Endothelial cell of umbilical vein (primary cell): ENCODE data around the gene ANKRD23. TPM values are rescaled to one million over a fixed set of nuclear protein-coding genes. Genes with fewer than 3 reads are reported as not detected.

Experiments used
- BruUV-seq: library from RNA; stranded (reverse); fragments of 400-500 nt; replicated peaks from 2 replicates; lab custom pipeline; 2021; lab: Mats Ljungman, UMichigan
- CTCF ChIA-PET: fragments of 300-600, 350-600 bp; sonication (Branson Sonifier 250); formaldehyde crosslinking; loops from one replicate; lab custom pipeline; 2021; ENCODE audit warnings: antibody characterized with exemption, inconsistent platforms; lab: Charles Lee
- POLR2A ChIA-PET: fragments of 300-600, 350-600 bp; sonication (Branson Sonifier 250); formaldehyde crosslinking; loops from one replicate; lab custom pipeline; 2021; ENCODE audit warnings: antibody characterized with exemption, inconsistent platforms; lab: Charles Lee
- DNase-seq: peaks from one replicate; pipeline ENCODE4 v3.0.0-alpha.2; 2011; ENCODE audit warnings: low read depth, low spot score
- FAIRE-seq: peaks from 2 replicates; lab custom pipeline; 2011; peaks lifted over from hg19 to GRCh38; lab: Jason Lieb, UNC
- H2AFZ ChIP-seq: 2 replicates; pipeline ENCODE4 v1.6.0; 2012; ENCODE audit warnings: low read depth, low read length, control low read depth, inconsistent platforms
- H3K27ac ChIP-seq: 2 replicates; pipeline ENCODE4 v1.5.1; 2011; ENCODE audit warnings: low read depth, mild to moderate bottlenecking, control low read depth, low read length, moderate library complexity; ENCODE audit not compliant: insufficient read depth
- H3K27me3 ChIP-seq, 2 experiments: 2 replicates each; pipeline versions ENCODE4 v1.6.0 to v1.6.1; 2011; ENCODE audit warnings: low read length in 2 of 2, mixed read lengths in 1 of 2; ENCODE audit not compliant: control insufficient read depth in 2 of 2, insufficient read depth in 2 of 2
- H3K36me3 ChIP-seq, 2 experiments: 2 replicates in 1 of 2; 3 replicates in 1 of 2; pipeline ENCODE4 v1.5.1; 2011; ENCODE audit warnings: low read length in 2 of 2, mild to moderate bottlenecking in 1 of 2, moderate library complexity in 1 of 2; ENCODE audit not compliant: control insufficient read depth in 2 of 2, insufficient read depth in 2 of 2; ENCODE audit errors: extremely low read depth in 1 of 2
- H3K4me1 ChIP-seq: 3 replicates; pipeline ENCODE4 v1.5.1; 2011; ENCODE audit warnings: mild to moderate bottlenecking, low read length; ENCODE audit not compliant: control insufficient read depth, insufficient read depth; ENCODE audit errors: extremely low read depth
- H3K4me2 ChIP-seq: 2 replicates; pipeline ENCODE4 v1.6.1; 2011; ENCODE audit warnings: low read length, control low read depth, mixed read lengths; ENCODE audit not compliant: insufficient read depth
- H3K4me3 ChIP-seq, 3 experiments: fragments of 200-600 bp in 1 of 3; sonication (generic), shearing (Covaris generic) in 1 of 3; replicated peaks in 1 of 3; 2 replicates each; pipeline ENCODE4 v1.5.1; 2011 to 2016; ENCODE audit warnings: control low read depth in 3 of 3, low read length in 3 of 3, mild to moderate bottlenecking in 2 of 3, inconsistent platforms in 1 of 3, low read depth in 1 of 3, moderate library complexity in 1 of 3; ENCODE audit not compliant: insufficient read depth in 1 of 3
- H3K79me2 ChIP-seq: 2 replicates; pipeline ENCODE4 v1.6.0; 2012; ENCODE audit warnings: low read length, inconsistent platforms; ENCODE audit not compliant: control insufficient read depth, insufficient read depth
- H3K9ac ChIP-seq: replicated peaks from 2 replicates; pipeline ENCODE3; 2011; ENCODE audit warnings: low read length, control low read depth; ENCODE audit not compliant: insufficient read depth; ENCODE audit errors: extremely low read depth
- H3K9me1 ChIP-seq: replicated peaks from 3 replicates; pipeline ENCODE4 v1.6.0; 2011; ENCODE audit warnings: mild to moderate bottlenecking, low read length; ENCODE audit not compliant: control insufficient read depth, insufficient read depth; ENCODE audit errors: extremely low read depth
- H3K9me3 ChIP-seq: replicated peaks from 2 replicates; pipeline ENCODE4 v1.5.1; 2012; ENCODE audit warnings: low read length, inconsistent platforms; ENCODE audit not compliant: control insufficient read depth, insufficient read depth
- H4K20me1 ChIP-seq: replicated peaks from 2 replicates; pipeline ENCODE3; 2011; ENCODE audit warnings: mild to moderate bottlenecking, low read length; ENCODE audit not compliant: control insufficient read depth, insufficient read depth; ENCODE audit errors: extremely low read depth
- EZH2 ChIP-seq: IDR thresholded peaks from 2 replicates; pipeline ENCODE4 v1.6.1; 2012; ENCODE audit warnings: borderline replicate concordance, low read depth, mild to moderate bottlenecking, moderate library complexity, low read length, inconsistent platforms; ENCODE audit not compliant: severe bottlenecking
- FOS ChIP-seq: IDR thresholded peaks from 2 replicates; pipeline ENCODE4 v1.6.1; 2011; ENCODE audit warnings: mild to moderate bottlenecking, low read length, moderate library complexity, borderline replicate concordance; ENCODE audit not compliant: insufficient read depth
- GATA2 ChIP-seq: IDR thresholded peaks from 2 replicates; pipeline ENCODE4 v1.7.0; 2011; ENCODE audit warnings: low read depth, mild to moderate bottlenecking, moderate library complexity, mixed read lengths, low read length; ENCODE audit not compliant: insufficient read length, insufficient read depth
- JUN ChIP-seq: IDR thresholded peaks from 2 replicates; pipeline ENCODE4 v1.6.1; 2011; ENCODE audit warnings: borderline replicate concordance, low read depth; ENCODE audit not compliant: insufficient read length, insufficient read depth
- MYC ChIP-seq: IDR thresholded peaks from one replicate; pipeline ENCODE4 v1.6.1; 2011; ENCODE audit warnings: mild to moderate bottlenecking, low read depth, low read length
- POLR2A ChIP-seq: IDR thresholded peaks from 2 replicates; pipeline ENCODE4 v1.6.1; 2012; ENCODE audit warnings: low read depth, mild to moderate bottlenecking, control low read depth, low read length
- POLR2AphosphoS5 ChIP-seq: IDR thresholded peaks from 2 replicates; pipeline ENCODE4 v1.6.1; 2012; ENCODE audit warnings: low read depth, mild to moderate bottlenecking, control low read depth, low read length, moderate library complexity; ENCODE audit not compliant: insufficient read depth
- dilution Hi-C: fragments of 300-500 bp; cut with MboI; formaldehyde crosslinking; loops from one replicate; pipeline ENCODE4 v1.15.0; 2019; ENCODE audit warnings: low sequenced_read_pairs; ENCODE audit not compliant: extremely low pct_ligation_motif_present
- intact Hi-C: fragments of 100-400 bp; cut with micrococcal nuclease; formaldehyde crosslinking; loops from one replicate; pipeline ENCODE4 v1.10.0; 2022
- polyA plus RNA-seq, 4 experiments: library from polyadenylated mRNA; depleted of rRNA in 3 of 4; stranded (reverse) in 3 of 4; unstranded in 1 of 4; fragments of >200 nt; gene quantifications; 2 replicates each; pipeline versions ENCODE4 v1.2.1 to v1.2.3, GENCODE V29; 2011 to 2012; ENCODE audit warnings: missing spikeins in 1 of 4
- total RNA-seq: library from RNA; stranded (reverse); gene quantifications from 2 replicates; pipeline ENCODE4 v1.2.3, GENCODE V29; 2021
- TF ChIP-seq, protein P1 (sequence below), 2 donors: IDR thresholded peaks; 1 replicate in 1 of 2; 2 replicates in 1 of 2; pipeline ENCODE4 v1.5.1; 2011; ENCODE audit warnings: low read length in 2 of 2, mild to moderate bottlenecking in 2 of 2, moderate library complexity in 2 of 2, control low read depth in 1 of 2, inconsistent platforms in 1 of 2, low read depth in 1 of 2; ENCODE audit not compliant: insufficient read depth in 1 of 2; ENCODE audit errors: extremely low read depth in 1 of 2
- TF ChIP-seq, protein P2 (sequence below): IDR thresholded peaks from 2 replicates; pipeline ENCODE4 v1.6.1; 2011; ENCODE audit not compliant: insufficient read depth, insufficient read length

ANKRD23 gene
- total and polyA plus RNA-seq, 2 donors (not counting 3 experiments of a cell fraction or from before 2014, with no cell fraction given): 1.7 to 3.6 TPM

DNA sequence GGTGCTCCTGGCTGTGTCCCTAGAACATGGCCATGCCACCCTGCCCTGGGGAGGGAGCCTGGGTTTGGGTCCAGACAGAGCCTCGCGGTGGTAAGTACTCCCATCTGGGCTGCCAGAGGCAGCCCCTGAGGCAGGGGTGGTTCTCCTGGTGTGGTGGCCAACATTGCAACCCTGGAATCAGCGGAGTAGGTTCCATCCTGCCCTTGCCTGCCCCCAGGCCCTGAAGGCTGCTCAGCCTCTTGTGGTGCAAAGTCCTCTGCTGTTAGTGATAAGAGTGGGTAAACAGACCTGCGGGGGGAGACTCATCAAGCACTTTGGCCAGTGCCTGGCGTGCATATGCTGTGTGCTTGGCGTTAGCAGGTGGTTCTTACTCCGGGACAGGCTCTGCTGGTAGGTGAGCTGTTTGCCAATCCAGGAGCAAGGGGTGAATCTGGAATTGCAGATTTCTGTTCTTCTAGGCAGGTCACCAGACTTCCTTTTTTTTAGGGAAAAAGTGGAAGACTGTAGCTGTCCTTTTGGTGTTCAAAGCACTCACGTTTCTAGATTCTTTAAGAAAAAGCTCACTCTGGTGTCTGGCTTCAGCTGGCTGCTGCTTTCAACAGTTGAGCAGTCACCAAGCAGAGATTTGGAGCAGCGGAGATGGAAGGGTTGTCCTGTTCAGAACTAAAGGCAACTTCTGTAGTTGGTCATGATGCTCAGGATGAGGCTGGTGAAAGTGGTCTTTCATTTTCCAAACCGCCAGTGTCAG is 24.5 kb downstream of the ANKRD23 start:
- no peak for FAIRE-seq
- Histone ChIP-seq H3K27me3 (no peaks in the 10 kb centered on the region), H2AFZ (no peak overlapping the region), H3K27ac (no peak overlapping the region), H3K79me2 (peaks cover 10% of the 10 kb centered on the region), H3K4me1 (peaks cover 13% of the 10 kb centered on the region), H3K9me3 (no peaks in the 10 kb centered on the region), H3K36me3 (no peaks in the 10 kb centered on the region), H3K9me1 (no peaks in the 10 kb centered on the region), H3K4me3 (no peak overlapping the region), H3K4me2 (no peak overlapping the region), H3K9ac (no peak overlapping the region), H4K20me1 (no peaks in the 10 kb centered on the region)
- intact Hi-C loops (no loop called here), dilution Hi-C loops (no loop called here)
- ChIA-PET POLR2A (no interaction called here), CTCF (no interaction called here)
- BruUV-seq: no TSS peak
- DNase-seq: no peak
- TF ChIP-seq, protein P1, sequence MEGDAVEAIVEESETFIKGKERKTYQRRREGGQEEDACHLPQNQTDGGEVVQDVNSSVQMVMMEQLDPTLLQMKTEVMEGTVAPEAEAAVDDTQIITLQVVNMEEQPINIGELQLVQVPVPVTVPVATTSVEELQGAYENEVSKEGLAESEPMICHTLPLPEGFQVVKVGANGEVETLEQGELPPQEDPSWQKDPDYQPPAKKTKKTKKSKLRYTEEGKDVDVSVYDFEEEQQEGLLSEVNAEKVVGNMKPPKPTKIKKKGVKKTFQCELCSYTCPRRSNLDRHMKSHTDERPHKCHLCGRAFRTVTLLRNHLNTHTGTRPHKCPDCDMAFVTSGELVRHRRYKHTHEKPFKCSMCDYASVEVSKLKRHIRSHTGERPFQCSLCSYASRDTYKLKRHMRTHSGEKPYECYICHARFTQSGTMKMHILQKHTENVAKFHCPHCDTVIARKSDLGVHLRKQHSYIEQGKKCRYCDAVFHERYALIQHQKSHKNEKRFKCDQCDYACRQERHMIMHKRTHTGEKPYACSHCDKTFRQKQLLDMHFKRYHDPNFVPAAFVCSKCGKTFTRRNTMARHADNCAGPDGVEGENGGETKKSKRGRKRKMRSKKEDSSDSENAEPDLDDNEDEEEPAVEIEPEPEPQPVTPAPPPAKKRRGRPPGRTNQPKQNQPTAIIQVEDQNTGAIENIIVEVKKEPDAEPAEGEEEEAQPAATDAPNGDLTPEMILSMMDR (IDR thresholded peaks at IDR 0.05; ENCODE audit: extremely low read depth in 1 of 2, insufficient read depth in 1 of 2, low read depth in 1 of 2, low read length in 2 of 2): no peak
- no peak for TF ChIP-seq FOS
- TF ChIP-seq, protein P2, sequence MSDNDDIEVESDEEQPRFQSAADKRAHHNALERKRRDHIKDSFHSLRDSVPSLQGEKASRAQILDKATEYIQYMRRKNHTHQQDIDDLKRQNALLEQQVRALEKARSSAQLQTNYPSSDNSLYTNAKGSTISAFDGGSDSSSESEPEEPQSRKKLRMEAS: no peak
- TF ChIP-seq POLR2A: no peak
- no peak for TF ChIP-seq JUN
- no peak for TF ChIP-seq POLR2AphosphoS5
- TF ChIP-seq EZH2: no peak
- TF ChIP-seq MYC: no peak
- no peak for TF ChIP-seq GATA2
